ENCODE results near the gene UBE2A.

DNA sequence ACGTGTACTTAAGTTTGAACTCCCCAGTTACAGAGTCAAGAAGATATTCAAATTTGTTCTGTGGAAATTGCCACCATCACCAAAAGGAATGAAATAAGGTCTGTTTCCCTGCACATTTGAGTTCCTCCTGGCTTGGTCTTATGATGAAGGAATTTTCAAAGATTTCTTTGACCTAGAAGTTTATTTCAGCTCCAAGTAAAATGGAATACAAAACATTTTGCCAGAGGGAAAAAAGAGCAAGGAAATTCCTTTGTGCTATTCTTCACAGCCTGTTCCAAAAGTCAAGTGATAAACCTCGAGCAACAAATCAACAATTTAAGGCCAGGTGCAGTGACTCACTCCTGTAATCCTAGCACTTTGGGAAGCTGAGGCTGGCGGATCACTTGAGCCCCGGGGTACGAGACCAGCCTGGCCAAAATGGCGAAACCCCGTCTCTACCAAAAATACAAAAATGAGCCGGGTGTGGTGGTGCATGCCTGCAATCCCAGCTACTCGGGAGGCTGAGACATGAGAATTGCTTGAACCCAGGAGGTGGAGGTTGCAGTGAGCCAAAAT lies 28.4 kb downstream of the UBE2A start:
- TF ChIP-seq POLR2AphosphoS5 (IDR thresholded peaks at IDR 0.05; ENCODE audit: low read depth, low read length) (no peak), TAF1 (IDR thresholded peaks at IDR 0.05; ENCODE audit: borderline replicate concordance, insufficient read depth, low read length) (no peak)
- TF ChIP-seq, protein P1, sequence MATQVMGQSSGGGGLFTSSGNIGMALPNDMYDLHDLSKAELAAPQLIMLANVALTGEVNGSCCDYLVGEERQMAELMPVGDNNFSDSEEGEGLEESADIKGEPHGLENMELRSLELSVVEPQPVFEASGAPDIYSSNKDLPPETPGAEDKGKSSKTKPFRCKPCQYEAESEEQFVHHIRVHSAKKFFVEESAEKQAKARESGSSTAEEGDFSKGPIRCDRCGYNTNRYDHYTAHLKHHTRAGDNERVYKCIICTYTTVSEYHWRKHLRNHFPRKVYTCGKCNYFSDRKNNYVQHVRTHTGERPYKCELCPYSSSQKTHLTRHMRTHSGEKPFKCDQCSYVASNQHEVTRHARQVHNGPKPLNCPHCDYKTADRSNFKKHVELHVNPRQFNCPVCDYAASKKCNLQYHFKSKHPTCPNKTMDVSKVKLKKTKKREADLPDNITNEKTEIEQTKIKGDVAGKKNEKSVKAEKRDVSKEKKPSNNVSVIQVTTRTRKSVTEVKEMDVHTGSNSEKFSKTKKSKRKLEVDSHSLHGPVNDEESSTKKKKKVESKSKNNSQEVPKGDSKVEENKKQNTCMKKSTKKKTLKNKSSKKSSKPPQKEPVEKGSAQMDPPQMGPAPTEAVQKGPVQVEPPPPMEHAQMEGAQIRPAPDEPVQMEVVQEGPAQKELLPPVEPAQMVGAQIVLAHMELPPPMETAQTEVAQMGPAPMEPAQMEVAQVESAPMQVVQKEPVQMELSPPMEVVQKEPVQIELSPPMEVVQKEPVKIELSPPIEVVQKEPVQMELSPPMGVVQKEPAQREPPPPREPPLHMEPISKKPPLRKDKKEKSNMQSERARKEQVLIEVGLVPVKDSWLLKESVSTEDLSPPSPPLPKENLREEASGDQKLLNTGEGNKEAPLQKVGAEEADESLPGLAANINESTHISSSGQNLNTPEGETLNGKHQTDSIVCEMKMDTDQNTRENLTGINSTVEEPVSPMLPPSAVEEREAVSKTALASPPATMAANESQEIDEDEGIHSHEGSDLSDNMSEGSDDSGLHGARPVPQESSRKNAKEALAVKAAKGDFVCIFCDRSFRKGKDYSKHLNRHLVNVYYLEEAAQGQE (IDR thresholded peaks at IDR 0.05; ENCODE audit: insufficient read depth in 1 of 2, low read depth in 2 of 2, low read length in 2 of 2): no peak
